Fibroblast of the conjunctiva (primary cell): ENCODE measurements around the gene HOXC13.
A peak's percentile ranks its signal among the peaks of the same experiment; 100 is the strongest.

Experiments
- DNase-seq: peaks from one replicate; pipeline ENCODE4 v3.0.0-alpha.2; 2010; ENCODE audit warnings: low read depth

The HOXC13 gene

GRCh38 chr12:53982648-53983567, 44.3 kb downstream of the HOXC13 start:
- no peak for DNase-seq

- DNase-seq: no peak
These were observed 44.9 kb downstream of the HOXC13 start for GRCh38 chr12:53983568-53983949.

- no peak for DNase-seq
These were observed 45.4 kb downstream of the HOXC13 start for GRCh38 chr12:53983950-53984572.

GRCh38 chr12:53984901-53985691, 46.5 kb downstream of the HOXC13 start, which contains the start of gene HOXC10:
Gene HOXC10 (plus strand): TSS chr12:53985146. CDS start chr12:53985260, 114 bp downstream.
- DNase-seq: peak; percentile 62

GRCh38 chr12:53985692-53985993, 47.0 kb downstream of the HOXC13 start:
- no peak for DNase-seq

GRCh38 chr12:53985994-53986685, 47.5 kb downstream of the HOXC13 start:
- no peak for DNase-seq

GRCh38 chr12:53986686-53987483, 48.3 kb downstream of the HOXC13 start:
- no peak for DNase-seq

- no peak for DNase-seq
These were observed 49.2 kb downstream of the HOXC13 start for GRCh38 chr12:53987787-53988230.

GRCh38 chr12:53988541-53989226, 50.1 kb downstream of the HOXC13 start:
- no peak for DNase-seq

GRCh38 chr12:53989227-53990113, 50.8 kb downstream of the HOXC13 start:
- peak; percentile 31 for DNase-seq

- no peak for DNase-seq
These were observed 51.9 kb downstream of the HOXC13 start for GRCh38 chr12:53990311-53991076.

GRCh38 chr12:53991077-53991460, 52.4 kb downstream of the HOXC13 start:
- no peak for DNase-seq

GRCh38 chr12:53992377-53992889, 53.8 kb downstream of the HOXC13 start:
- DNase-seq: no peak

- no peak for DNase-seq
These were observed 54.8 kb downstream of the HOXC13 start for GRCh38 chr12:53993162-53994008.

GRCh38 chr12:53994009-53994263, 55.3 kb downstream of the HOXC13 start:
- DNase-seq: no peak

- no peak for DNase-seq
These were observed 55.8 kb downstream of the HOXC13 start for GRCh38 chr12:53994264-53995001.

- no peak for DNase-seq
These were observed 56.4 kb downstream of the HOXC13 start for GRCh38 chr12:53995002-53995377.
